ENCODE results near the gene PLCB1.

DNA sequence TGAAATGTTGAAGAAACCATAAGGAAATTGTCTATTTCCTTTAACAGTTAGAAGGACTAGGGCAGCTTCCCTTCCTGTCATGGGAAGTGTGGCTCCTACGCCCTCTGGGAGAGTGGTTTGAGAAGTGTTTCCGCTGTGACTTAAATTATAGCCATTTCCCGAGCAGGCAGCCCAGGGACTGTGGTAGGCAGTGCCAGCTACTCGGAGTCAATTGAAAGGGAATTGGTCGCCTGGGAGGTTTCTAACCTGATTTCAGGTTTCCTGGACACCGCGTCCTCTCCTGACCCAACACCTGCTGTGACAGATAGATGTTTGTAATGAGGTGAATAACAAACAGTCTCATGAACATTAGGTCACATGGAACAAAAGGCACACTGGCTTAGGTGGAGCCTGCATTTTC lies 680.8 kb downstream of the PLCB1 start:
- TF ChIP-seq CTCF (IDR thresholded peaks at IDR 0.05; ENCODE audit: low read length) = no peak
- no peak for TF ChIP-seq EZH2 (IDR thresholded peaks at IDR 0.05; ENCODE audit: borderline replicate concordance, low read length)
